GM19043 (cell line): Measurements from ENCODE around the gene SLC25A25.
"Not testable (repeated sequence)": the region's sequence is repeated elsewhere in the genome, so short reads cannot be mapped to it uniquely, and the experiment has no call there.

Source experiments
- ATAC-seq: cut with Tn5 transposase; IDR thresholded peaks from one replicate; pipeline ENCODE4 v1.9.1; 2021; ENCODE audit warnings: low read depth; ENCODE audit not compliant: unreplicated experiment

SLC25A25 gene

DNA sequence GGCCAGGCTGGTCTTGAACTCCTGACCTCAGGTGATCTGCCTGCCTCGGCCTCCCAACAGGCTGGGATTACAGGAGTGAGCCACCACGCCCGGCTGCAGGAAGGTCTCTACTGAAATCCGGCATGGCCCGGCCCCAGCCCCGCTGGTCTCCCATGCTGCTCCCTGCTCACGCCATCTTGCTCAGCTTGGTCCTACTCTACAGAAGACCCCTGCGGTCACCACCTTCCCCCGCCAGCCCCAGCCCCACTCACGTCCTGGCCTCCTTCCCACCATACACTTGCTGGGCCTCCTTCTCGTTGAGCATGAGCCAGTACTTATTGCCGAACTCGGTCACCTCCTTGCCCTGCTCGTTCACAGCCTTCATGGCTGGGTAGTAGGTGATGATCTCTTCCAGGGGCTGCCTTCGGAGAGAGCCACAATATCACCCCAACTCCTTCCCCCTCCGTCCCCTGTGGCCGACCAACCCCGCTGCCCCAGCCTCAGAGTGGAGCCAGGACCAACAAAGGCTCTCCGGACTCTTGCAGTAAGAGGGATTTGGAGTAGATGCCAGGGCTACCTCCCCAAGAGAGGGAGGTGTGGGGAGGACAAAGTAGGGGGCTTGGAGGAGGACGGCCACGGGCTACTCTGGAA, 55.5 kb downstream of the SLC25A25 start:
- ATAC-seq: no peak

DNA sequence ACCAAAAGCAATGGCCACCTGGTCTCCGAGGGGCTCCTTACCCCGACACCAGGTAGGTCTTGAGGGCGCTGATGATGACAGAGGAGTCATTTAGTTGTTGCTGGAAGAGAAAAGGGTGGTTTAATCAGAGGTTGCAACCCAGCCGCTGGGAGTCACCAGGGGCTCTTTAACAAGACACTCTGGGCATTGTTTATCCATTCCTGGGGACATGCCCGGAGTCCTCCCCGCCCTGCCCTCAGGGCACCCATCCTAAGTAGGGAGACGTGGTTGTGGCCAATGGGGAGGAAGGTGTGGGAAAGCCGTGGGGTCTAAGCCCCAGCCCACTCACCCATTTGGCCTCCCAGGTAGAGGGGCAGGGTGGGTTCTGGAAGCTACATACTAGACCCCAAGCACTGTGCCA, 56.4 kb downstream of the SLC25A25 start:
- ATAC-seq: no peak

DNA sequence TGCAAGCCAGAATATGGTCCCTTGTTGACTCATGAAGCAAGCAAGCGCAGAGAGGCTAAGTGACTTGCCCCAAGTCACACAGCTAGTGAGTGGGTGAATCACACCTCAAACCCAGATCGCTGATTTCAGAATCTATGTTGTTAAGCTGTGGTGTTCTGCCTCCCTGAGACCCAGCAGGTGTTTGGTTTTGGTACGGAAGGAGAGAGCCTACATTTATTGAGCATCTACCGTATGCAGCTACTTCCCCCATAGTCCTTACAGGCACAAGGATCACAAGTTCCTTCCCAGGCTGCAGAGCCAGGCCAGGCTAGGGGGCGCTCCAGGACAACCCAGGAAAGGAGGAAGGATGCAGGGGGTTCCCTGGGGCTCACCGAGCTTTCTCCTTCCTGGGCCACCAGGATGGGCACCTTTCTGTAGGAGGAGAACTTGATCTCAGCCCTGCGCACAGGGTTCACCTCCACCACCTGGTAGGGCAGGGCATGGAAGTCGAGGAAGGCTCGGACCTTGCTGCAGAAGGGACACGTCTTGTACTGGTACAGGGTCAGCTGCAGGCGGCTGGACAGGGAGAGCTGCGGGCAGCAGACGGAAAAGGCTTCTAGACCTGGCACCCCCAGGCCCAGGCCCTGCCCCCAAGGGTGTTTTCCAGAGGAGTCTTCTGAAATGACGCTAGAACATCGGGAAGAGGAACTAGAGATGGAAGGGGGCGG, 57.0 kb downstream of the SLC25A25 start:
- no peak for ATAC-seq

DNA sequence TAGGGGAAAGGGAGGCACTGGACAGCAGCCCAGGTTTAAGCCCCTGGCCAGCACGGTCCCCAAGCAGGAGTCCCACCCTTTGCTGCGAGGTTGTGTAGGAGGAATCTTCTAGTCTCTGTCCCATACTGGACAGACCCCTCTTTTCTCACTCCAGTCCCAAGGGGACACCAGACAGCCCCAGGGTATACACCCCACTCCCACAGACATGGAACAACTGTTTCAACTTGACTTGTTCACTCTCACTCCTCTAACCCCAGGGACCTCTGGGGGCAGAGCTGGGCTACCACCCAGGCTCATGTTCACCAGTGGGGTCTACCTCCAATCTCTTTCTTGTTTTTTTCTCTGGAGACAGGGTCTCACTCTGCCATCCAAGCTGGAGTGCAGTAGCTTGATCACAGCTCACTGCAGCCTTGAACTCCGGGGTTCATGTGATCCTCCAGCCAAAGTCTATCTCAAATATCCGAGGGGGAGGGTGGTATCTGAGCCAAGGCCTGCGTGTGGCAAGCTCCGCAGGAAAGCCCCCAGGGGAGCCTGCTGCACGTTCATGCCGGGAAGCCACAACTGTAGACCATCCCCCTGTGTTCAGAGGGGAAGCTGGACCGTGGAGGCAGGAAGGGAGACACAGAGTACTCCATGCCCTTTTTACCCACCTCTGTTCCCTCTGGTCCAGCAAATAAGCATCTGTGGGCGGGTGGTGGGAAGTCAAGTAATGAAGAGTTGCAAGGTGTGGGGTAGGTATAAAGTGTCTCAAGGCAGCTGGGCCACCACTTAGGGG, 57.7 kb downstream of the SLC25A25 start:
- no peak for ATAC-seq

DNA sequence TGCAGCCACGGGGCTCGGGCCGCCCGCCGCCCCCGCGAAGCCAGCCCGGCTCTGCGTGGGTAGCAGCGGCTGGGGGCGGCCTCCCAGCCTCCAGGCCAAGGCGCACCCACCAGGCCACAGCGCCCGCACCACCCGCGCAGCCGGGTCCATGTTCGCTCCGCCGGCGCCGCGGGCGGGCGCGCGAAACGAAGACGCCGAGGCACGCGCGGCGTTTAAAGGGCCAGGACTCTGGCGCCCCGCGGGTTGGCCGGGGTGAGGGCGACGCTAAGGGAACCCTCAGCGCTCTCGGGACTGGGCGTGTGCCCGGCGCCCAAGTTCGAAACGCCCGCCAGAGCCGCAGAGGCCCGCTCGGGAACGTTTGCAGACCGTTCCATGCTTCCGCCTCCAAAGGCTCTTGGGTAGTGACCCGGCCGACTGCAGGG, 59.5 kb downstream of the SLC25A25 start, which contains the start of gene PTGES2:
Gene PTGES2 (minus strand): TSS at position 162 of the 422 bp plus-strand sequence. CDS start 12 bp downstream, at position 150.
- peak; percentile 50 for ATAC-seq

DNA sequence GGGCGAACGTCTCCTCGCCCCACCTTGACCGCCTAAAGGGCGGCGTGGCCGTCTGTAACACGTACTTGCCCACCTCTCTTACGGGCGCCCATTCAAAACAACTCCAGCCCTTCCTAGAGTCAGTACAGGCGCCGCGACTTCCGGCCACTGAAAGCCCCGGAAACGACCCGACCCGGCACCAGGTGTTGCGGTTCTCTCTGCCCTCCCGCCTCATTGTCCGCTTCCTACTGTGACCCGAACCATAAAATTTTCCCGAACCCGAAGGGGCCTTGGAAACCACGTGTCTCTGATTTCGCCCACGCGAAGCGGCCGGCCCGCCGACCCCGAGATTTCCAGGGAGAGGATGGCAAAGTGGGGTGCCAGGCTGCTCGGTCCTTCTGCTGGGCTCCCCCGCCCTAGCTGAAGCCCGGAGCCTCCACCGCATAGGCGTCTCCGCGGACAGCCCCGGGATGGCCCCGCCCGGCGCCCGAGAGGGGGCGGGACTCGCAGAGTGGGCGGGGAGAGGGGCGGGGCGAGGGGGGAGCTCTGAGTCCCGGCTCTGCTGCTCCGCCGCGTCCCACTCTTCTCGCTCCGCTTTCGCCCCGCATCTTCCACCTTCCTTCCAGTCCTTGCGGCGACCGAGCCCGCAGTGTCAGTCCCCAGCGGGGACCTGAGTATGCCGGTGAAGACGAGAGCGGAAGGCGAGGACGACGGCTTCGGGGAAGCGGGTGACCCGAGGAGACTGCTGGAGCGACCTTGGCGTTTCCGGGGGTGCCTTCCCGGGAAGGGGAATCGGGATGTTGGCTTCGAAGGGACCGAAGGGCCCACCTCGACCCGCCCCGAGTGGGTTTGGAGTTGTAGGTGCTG, 60.2 kb downstream of the SLC25A25 start:
- peak; percentile 55 for ATAC-seq

DNA sequence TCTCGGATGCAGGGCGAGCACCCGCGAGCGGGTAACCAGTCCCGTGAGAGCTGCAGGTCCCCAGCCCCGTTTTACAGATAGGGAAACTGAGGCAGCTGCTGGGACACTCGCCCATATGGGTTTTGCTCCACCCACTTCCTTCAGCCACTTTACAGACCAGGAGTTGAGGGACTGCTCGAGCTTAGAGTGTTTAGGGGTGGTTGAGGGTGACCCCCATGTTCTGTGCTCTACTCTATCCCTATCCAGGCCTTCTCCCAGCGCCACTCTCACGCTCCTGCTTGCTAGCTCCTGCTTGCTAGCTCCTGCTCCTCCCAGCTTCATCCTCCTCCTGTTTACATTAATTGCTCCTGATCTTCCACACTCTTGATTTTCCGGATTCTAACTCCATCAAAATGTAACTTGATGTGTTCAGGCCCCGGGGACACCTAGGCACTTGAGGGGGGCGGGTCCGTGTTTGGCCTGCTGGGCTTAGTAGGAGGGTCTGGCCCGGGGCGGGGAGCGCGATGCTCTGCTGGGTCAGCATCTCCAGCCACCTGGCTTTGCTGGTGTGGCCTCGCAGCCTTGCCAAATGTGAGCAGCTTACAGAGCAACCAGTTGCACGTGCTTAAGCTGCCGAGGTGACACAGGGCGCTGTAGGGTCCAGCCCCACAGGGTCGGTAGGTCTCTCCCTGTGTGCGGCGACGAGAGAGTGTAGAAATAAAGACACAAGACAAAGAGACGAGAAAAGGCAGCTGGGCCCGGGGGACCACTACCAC, 61.0 kb downstream of the SLC25A25 start:
- no peak for ATAC-seq

DNA sequence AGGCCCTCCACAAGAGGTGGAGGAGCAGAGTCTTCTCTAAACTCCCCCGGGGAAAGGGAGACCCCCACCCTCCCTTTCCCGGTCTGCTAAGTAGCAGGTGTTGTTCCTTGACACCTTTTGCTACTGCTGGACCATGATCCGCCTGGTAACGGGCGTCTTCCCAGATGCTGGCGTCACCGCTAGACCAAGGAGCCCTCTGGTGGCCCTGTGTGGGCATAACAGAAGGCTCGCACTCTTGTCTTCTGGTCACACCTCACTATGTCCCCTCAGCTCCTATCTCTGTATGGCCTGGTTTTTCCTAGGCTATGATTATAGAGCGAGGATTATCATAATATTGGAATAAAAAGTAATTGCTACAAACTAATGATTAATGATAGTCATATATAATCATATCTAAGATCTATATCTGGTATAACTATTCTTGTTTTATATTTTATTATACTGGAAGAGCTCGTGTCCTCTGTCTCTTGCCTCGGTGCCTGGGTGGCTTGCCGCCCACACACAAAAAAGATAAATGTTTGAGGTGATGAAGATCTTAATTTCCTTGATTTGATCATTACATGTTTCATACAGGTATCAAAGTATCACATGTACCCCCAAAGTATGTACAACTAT, 62.1 kb downstream of the SLC25A25 start:
- ATAC-seq: not testable (repeated sequence)

DNA sequence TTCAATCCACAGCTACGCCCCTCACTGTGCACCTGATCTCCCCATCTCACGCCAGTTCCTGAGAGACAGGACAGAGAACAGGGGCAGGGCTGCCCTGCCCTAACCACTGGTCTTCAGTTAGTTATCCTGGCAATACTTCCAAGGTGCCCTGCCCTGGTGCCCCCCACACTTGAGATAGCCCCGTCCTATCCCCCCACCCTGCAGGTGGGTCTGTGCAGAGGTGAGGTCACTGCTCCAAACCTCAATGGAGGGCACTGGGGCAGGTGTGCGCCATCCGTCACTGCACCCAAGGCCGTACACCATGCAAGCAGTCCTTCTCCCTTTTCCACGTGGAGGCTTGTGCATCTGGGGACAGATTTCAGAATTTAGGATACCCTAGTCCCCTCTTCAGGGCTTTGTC, 62.6 kb downstream of the SLC25A25 start:
- ATAC-seq: not testable (repeated sequence)

DNA sequence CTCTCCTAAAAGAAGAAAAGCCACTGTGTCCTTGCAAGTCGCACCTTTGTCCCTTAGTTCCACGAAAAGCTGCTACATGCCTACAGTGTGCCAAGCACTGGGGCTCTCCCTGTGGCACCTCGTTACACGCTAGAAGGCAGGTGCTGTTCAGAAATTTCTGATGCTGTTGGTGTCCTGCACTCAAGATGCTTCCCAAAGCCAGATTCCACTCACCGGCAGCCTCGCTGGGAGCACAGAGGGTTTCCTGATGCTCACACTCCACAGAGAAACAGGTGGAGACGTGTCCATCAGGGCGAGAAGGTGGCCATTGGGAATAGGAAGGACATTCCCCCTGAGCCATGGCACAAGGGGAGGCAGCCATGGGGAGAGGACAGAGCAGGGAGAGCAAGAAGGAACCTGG, 63.3 kb downstream of the SLC25A25 start:
- not testable (repeated sequence) for ATAC-seq

DNA sequence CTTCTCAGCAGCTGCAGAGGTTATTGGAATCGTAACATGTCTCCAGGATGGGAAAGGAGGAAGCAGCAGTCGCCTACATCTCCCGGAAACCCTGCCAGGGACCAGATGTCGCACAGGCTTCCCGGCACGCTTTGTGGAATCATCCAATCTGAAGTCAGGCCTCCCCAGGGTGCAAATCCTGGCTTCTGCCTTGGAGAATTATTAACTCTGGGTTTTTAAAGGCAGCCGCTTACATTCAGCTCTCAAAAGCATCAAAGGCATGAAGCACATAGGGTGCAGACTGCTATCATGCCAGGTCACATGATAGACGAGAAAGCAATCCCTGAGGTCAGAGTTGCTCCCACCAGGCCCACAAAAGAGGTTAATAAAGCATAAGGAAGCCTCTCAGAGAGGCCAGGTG, 64.1 kb downstream of the SLC25A25 start:
- not testable (repeated sequence) for ATAC-seq

DNA sequence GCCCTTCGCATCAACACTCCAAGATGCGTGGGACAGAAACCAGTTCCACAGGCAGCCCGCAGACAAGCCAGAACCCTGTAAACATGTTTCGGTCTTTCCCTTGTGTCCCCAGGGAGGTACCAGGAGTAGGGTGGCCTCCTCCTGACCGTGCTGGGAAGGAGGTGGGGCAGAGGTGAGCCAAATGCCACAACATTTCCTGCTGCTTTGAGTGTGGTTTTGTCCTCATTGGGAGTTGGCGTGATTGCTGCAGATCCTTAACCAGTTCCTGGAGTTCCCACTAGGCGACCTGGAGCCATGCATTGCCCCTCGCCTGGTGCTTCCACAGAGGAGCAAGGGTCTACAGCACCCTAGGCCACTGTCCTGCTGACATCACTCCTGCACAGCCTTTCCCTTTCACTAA, 67.5 kb downstream of the SLC25A25 start:
- ATAC-seq: not testable (repeated sequence)

DNA sequence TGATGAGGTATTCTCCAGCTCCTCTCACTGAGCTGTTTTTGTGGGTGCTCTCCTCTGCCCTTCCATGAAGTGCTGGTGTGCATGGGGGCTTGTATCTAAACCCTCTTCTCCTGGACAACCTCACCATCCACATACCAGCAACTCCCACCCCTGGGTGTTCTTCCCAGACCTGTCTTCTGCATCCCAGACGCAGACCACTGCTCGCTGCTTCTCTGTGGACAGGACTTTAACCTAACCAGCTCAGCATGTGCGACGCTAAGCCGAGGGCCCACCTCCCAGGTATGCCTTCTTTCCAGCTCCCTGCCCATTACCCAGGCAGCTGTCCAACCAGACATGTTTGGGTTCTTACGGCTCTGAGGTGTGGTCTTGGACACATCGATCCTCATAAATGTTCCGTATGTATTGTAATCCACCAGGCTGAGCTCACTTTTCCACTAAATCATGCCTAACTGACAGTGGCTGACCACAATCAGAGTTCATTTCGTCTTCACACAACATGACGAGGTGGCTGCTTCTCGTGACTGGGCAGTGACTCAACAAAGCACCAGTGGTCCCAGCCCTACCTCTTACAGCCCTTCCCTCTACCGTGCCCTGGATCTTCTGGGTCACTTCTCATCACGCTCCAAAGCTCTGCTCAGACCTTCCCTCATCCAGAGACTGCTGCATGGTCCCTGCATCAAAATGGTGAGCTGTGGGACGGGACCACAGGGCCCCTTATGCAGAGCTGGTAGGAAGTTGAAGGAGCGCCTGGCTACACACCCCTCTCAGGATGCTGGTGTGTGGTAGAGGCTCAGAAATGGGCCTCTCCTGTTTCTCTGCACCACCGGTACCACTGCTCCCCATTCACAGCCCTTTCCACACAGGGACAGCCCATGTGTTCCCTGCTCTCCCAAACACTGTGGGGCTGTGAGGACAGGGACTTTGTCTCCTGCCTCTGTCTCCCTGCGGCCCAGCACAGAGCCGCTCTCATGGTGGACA, 69.1 kb downstream of the SLC25A25 start:
- ATAC-seq: no peak

DNA sequence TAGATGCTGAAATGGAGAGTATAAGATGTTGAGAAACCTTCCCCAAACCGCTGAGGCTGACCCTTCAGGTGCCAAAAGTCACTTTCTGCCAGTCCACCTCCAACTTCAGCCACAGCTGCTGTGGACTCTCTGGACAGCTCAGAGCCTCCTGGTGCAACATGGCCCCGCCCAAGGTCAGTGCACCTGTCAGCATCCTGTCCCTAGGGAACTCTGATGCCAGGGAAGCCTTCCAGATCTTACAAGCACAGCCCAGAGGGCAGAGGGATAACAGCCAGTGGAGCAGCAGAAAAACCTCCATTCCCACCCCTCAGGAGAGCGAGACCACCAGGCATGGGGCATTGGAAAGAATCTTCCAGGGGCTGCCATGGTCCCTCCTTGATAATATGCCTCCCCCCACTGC, 70.0 kb downstream of the SLC25A25 start:
- ATAC-seq: no peak

DNA sequence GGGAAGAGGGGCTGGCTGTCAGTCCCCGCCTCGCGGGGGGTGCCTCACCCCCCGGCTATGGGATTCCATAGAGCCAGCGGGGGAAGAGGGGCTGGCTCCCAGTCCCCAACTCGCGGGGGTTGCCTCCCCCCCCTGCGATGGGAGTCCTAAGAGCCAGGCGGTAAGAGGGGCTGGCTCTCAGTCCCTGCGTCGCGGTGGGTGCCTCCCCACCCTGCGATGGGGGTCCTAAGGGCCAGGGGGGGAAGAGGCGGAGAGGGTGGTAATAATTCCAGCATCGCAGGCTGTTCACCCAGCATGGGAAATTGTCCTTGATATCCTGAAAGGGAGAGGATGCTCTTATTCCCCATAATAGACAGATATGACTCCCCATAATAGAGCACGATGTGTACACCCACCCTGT, 71.6 kb downstream of the SLC25A25 start:
- no peak for ATAC-seq

DNA sequence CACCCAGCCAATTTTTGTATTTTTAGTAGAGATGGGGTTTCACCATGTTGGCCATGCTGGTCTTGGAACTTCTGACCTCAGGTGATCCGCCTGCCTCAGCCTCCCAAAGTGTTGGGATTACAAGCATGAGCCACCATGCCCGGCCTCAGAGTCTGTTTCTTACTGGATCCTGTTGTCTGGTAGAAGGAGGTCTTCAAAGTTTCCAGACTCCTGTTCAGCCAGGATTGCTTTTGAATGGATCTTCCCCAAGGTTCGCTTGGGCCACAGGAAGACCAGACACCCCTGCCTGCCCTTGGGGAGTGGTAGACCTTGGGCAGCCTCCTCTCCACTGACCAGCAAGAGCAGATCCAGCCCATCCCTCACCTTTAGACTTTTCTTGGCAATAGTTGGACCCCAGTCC, 73.6 kb downstream of the SLC25A25 start:
- no peak for ATAC-seq

DNA sequence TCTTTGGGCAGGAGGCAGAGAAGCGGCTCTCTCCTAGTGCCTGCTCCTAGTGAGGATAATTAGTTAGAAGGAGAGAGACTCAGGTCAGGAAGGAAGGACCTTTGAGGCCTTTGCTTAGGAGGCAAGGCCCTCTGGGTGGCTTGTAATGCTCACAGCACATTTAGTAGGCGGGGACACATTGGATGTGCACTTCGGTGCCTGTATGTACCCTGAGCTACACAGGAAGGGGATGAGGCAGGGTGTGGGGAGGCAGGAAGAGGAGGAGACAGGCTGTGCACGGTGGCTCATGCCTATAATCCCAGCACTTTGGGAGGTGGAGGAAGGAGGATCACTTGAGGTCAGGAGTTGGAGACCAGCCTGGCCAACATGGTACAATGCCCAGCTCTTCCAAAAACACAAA, 74.0 kb downstream of the SLC25A25 start:
- ATAC-seq: no peak

DNA sequence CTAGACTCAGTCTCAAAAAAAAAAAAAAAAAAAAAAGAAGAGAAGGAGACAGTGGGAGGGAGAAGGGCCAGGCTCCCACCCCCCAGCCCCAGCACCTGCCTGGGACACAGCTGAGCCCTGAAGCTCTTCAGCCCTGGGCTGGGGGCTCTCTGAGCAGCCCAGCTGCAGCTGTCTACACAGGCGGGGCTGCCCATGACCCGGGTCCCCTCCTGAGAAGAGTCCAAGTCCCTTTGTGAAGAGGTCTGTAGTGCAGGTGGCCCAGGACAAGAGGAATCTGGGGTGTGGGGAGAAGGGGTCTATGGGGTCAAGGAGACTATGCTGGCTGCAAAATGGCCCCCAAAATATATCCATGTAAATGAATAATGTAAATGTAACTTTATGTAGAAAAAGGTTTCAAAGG, 74.6 kb downstream of the SLC25A25 start:
- no peak for ATAC-seq
